Cardiac fibroblast (primary cell): ENCODE measurements around the gene RPL26.

Experiments
- DNase-seq, 2 donors: peaks; one replicate each; pipeline versions ENCODE4 v3.0.0 to v3.0.0-alpha.2; 2010; ENCODE audit warnings: low read depth in 2 of 2
- H3K4me3 ChIP-seq, 2 donors: replicated peaks in 1 of 2; 1 replicate in 1 of 2; 2 replicates in 1 of 2; pipeline ENCODE4 v1.5.1; 2011; ENCODE audit warnings: low read depth in 2 of 2, low read length in 2 of 2, mild to moderate bottlenecking in 2 of 2, moderate library complexity in 1 of 2
- CTCF ChIP-seq: IDR thresholded peaks from one replicate; pipeline ENCODE4 v1.5.1; 2011; ENCODE audit warnings: low read depth, mild to moderate bottlenecking, low read length, inconsistent platforms

The RPL26 gene

GRCh38 chr17:8419305-8419704, 36.3 kb upstream of the RPL26 start:
- H3K4me3 ChIP-seq: no peak overlapping the region
- no peak for TF ChIP-seq CTCF

GRCh38 chr17:8418471-8418870, 35.5 kb upstream of the RPL26 start:
- no peak overlapping the region for H3K4me3 ChIP-seq
- no peak for DNase-seq
- no peak for TF ChIP-seq CTCF

More at GRCh38 chr17:8419305-8419704, 36.3 kb upstream of the RPL26 start:
- DNase-seq: no peak

DNA sequence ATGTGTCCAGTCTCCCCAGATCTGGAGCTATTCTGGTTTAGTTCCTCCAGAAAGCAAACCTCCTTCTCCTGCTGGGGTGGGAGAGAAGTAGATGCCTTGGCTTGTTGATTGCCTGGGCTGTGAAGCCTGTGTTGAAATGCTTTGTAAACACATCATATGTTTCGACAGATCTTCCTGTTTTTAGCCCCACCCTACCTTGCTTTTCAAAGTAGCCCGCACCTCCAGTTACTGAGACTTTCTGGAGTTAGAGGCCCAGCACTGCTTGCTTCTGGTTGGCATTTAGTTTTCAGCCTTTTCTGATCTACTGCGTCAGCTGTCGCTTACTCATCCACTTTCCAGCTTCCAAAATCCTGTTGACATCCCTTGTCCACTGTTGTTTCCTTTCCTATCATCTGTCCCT, 34.8 kb upstream of the RPL26 start:
- TF ChIP-seq CTCF: no peak
- no peak for DNase-seq
- H3K4me3 ChIP-seq: no peak overlapping the region

- H3K4me3 ChIP-seq: no peak overlapping the region
- DNase-seq: no peak
- TF ChIP-seq CTCF: no peak
These were observed 30.9 kb upstream of the RPL26 start for GRCh38 chr17:8413938-8414337.

GRCh38 chr17:8413328-8413727, 30.3 kb upstream of the RPL26 start:
- no peak for TF ChIP-seq CTCF
- no peak for DNase-seq

DNA sequence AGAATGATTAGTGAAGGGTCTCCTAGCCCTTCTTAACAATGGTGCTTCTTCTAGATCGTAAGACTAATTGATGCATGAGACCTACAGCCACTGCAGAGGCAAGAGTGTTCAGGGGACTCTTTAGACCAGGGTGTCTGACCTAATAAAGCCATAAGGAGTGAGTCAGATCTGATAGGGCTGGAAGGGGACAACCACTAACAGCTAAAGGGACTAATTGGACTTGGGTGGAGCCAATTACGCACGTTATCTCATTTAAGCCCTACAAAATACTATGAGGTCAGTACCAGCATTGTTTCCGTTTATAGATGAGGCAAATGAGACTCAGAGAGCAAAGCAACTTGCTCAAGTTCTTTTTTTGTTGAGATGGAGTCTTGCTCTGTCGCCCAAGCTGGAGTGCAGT, 29.1 kb upstream of the RPL26 start:
- no peak overlapping the region for H3K4me3 ChIP-seq
- TF ChIP-seq CTCF: no peak
- no peak for DNase-seq

More at GRCh38 chr17:8413328-8413727, 30.3 kb upstream of the RPL26 start:
- no peak overlapping the region for H3K4me3 ChIP-seq

DNA sequence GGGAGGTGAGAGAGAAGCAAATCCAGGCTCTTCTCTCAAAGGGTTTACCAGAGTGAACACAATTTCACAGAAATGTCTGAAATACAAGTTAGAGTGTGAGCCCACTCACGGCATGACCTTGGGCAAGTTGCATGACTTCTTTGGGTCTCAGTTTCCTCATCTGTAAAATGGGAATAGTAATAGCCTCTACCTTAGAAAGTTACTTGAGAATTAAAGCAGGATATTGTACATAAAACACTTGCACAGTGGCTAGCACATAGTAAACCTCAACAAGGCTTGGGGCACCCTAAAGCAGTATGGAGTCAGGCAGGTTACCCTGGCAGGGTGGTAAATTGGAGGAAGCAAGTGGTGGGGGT, 27.9 kb upstream of the RPL26 start:
- DNase-seq: no peak
- TF ChIP-seq CTCF: no peak
- H3K4me3 ChIP-seq: no peak overlapping the region
